GM12878 (cell line): ENCODE data around the gene TSSC4.

Experiments used
- CTCF ChIP-seq, 3 experiments: IDR thresholded peaks in 2 of 3; conservative IDR thresholded peaks in 1 of 3; 2 replicates each; pipeline ENCODE4 v1.5.1; 2011; ENCODE audit warnings: low read depth in 3 of 3, low read length in 3 of 3, mild to moderate bottlenecking in 3 of 3, control low read depth in 2 of 3, moderate library complexity in 2 of 3, inconsistent platforms in 1 of 3, mixed read lengths in 1 of 3; ENCODE audit not compliant: control insufficient read depth in 2 of 3, insufficient read depth in 1 of 3; ENCODE audit errors: extremely low read depth in 1 of 3
- EGR1 ChIP-seq, 2 experiments: IDR thresholded peaks; 1 replicate in 1 of 2; 2 replicates in 1 of 2; pipeline ENCODE4 v1.6.1; 2011 to 2012; ENCODE audit warnings: low read depth in 2 of 2, low read length in 2 of 2, borderline replicate concordance in 1 of 2, mild to moderate bottlenecking in 1 of 2, moderate library complexity in 1 of 2
- EZH2 ChIP-seq: IDR thresholded peaks from 2 replicates; pipeline ENCODE4 v1.6.1; 2012; ENCODE audit warnings: low read depth, mild to moderate bottlenecking, control low read depth, inconsistent platforms, low read length, borderline replicate concordance; ENCODE audit not compliant: control insufficient read depth
- MAX ChIP-seq: IDR thresholded peaks from 2 replicates; pipeline ENCODE4 v1.6.1; 2012; ENCODE audit warnings: low read depth, low read length, improper control_type of control experiment
- NKRF ChIP-seq: fragments of 450-650 bp; conservative IDR thresholded peaks from 2 replicates; pipeline ENCODE4 v1.6.1; 2017; ENCODE audit warnings: mild to moderate bottlenecking, moderate library complexity
- POLR2AphosphoS5 ChIP-seq: IDR thresholded peaks from 2 replicates; pipeline ENCODE4 v1.6.1; 2011; ENCODE audit warnings: mild to moderate bottlenecking, low read length, inconsistent platforms
- REST ChIP-seq: IDR thresholded peaks from 2 replicates; pipeline ENCODE4 v1.6.1; 2012; ENCODE audit warnings: mild to moderate bottlenecking, low read depth, low read length

GRCh38 chr11:2409611-2410468, 9.3 kb downstream of the TSSC4 start:
- no peak for TF ChIP-seq NKRF
- no peak for TF ChIP-seq CTCF (IDR thresholded peaks at IDR 0.05 in 2 of 3, conservative IDR thresholded peaks at IDR 0.05 in 1 of 3; ENCODE audit: control insufficient read depth in 2 of 3, extremely low read depth in 1 of 3, insufficient read depth in 1 of 3, low read depth in 3 of 3, low read length in 3 of 3)
- no peak for TF ChIP-seq REST
- no peak for TF ChIP-seq MAX
- no peak for TF ChIP-seq POLR2AphosphoS5
- no peak for TF ChIP-seq EZH2
- TF ChIP-seq EGR1 (IDR thresholded peaks at IDR 0.05; ENCODE audit: borderline replicate concordance in 1 of 2, low read depth in 2 of 2, low read length in 2 of 2) = no peak
